ENCODE data around the gene EXTL2. TPM values are rescaled to one million over a fixed set of nuclear protein-coding genes. Genes with fewer than 3 reads are reported as not detected.

Gene EXTL2
- polyA plus RNA-seq, 2 of the 4 experiments (the other 2 are of a cell fraction) = 9.4 to 22.4 TPM

DNA sequence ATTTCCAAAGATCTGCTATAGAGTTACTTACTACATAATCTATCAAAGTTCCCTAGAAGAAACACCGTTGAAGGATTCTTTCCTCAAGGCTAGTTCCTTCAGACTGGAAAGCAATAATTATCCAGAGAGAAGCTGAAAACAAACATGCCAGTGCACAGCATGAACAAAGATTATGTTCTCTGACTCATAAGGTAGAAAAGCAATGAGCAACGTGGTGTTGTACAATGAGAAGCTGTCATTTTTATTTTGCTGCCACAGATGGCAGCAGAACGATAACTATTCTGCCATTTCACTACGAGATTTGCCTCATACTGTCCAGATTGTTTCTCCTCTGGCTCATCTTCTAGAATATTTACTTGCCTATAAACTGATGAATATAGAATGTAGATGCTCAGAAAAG lies 10.7 kb downstream of the EXTL2 start (continued):
- no peak for TF ChIP-seq GATA3 (IDR thresholded peaks at IDR 0.05; ENCODE audit: borderline replicate concordance)
- TF ChIP-seq ZNF302 (CRISPR knock-in tag; IDR thresholded peaks at IDR 0.05) = no peak
- TF ChIP-seq, protein P1, sequence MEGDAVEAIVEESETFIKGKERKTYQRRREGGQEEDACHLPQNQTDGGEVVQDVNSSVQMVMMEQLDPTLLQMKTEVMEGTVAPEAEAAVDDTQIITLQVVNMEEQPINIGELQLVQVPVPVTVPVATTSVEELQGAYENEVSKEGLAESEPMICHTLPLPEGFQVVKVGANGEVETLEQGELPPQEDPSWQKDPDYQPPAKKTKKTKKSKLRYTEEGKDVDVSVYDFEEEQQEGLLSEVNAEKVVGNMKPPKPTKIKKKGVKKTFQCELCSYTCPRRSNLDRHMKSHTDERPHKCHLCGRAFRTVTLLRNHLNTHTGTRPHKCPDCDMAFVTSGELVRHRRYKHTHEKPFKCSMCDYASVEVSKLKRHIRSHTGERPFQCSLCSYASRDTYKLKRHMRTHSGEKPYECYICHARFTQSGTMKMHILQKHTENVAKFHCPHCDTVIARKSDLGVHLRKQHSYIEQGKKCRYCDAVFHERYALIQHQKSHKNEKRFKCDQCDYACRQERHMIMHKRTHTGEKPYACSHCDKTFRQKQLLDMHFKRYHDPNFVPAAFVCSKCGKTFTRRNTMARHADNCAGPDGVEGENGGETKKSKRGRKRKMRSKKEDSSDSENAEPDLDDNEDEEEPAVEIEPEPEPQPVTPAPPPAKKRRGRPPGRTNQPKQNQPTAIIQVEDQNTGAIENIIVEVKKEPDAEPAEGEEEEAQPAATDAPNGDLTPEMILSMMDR (IDR thresholded peaks at IDR 0.05) = no peak; the same call in 2 of the 3 replicates

DNA sequence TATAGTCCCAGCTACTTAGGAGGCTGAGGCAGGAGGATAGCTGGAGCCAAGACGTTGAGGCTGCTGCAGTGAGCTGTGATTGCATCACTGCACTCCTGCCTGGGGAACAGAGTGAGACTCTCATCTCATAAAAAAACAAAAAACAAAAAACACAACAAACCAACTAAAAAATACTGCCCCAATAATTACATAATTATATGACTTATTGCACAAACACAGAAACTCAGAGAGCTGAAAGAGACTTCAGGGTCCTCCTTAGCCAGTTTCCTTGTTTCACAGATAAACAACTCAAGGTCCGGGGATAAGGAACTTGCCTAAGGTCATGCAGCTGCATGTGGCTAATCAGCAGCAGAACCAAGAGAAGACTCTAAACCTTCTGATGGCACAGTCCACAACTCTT lies 11.9 kb downstream of the EXTL2 start:
- ChIA-PET POLR2A (no interaction called here), CTCF (interaction anchor here (2.1 kb wide), 1 partner anchor 14 kb away, joined by 8 read pairs; no protein-coding TSS in a partner anchor)
- no peak for FAIRE-seq
- 72% methylated on average over 2 of the region's 2 CpGs for WGBS (ENCODE audit: missing lambda C conversion rate)
- no peak overlapping the region for H3K27ac ChIP-seq
- no peak overlapping the region for H3K4me3 ChIP-seq
- H3K4me1 ChIP-seq = peaks cover 11% of the 10 kb centered on the region
- no peaks in the 10 kb centered on the region for H3K9me3 ChIP-seq
- H3K4me2 ChIP-seq = no peak overlapping the region
- ATAC-seq = no peak
- TF ChIP-seq CBX8 (IDR thresholded peaks at IDR 0.05) = no peak
- TF ChIP-seq EHMT2 (IDR thresholded peaks at IDR 0.05; ENCODE audit: low read depth) = no peak
- no peak for TF ChIP-seq JUNB (IDR thresholded peaks at IDR 0.05)
- no peak for TF ChIP-seq SMC3 (IDR thresholded peaks at IDR 0.05)
- DNase-seq (ENCODE audit: low read depth in 1 of 2, low spot score in 1 of 2) = no peak

DNA sequence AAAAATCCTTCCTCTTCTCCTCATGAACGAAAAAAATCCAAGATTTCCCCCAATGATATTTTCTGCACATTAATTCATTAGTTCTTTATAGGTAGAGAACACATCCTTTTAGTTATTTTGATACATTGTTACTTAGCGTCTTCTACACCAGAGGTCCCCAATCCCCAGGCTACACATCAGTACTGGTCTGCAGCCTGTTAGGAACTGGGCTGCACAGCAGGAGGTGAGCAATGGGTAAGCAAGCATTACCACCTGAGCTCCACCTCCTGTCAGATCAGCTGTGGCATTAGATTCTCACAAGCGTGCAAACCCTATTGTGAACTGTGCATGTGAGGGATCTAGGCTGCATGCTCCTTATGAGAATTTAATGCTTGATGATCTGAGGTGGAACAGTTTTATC lies 13.0 kb downstream of the EXTL2 start:
- no peaks in the 10 kb centered on the region for H3K9me3 ChIP-seq
- FAIRE-seq = no peak
- H3K27ac ChIP-seq = no peak overlapping the region
- POLR2A ChIA-PET = no interaction called here
- WGBS (ENCODE audit: missing lambda C conversion rate) = 74% methylated on average over 2 of the region's 3 CpGs
- no peak for DNase-seq (ENCODE audit: low read depth in 1 of 2, low spot score in 1 of 2)
- ATAC-seq = no peak
- CTCF ChIA-PET = interaction anchor here (0.7 to 1.8 kb wide), 2 partner anchors 13 to 275 kb away, joined by 4 to 6 read pairs; no protein-coding TSS in a partner anchor
- H3K4me1 ChIP-seq = peaks cover 11% of the 10 kb centered on the region
- H3K4me3 ChIP-seq = no peak overlapping the region
- TF ChIP-seq KDM5A (IDR thresholded peaks at IDR 0.05) = no peak
- TF ChIP-seq RARB (CRISPR knock-in tag; IDR thresholded peaks at IDR 0.05) = no peak
- TF ChIP-seq BHLHE40 (IDR thresholded peaks at IDR 0.05; ENCODE audit: low read depth, low read length) = no peak
- TF ChIP-seq, protein P2, sequence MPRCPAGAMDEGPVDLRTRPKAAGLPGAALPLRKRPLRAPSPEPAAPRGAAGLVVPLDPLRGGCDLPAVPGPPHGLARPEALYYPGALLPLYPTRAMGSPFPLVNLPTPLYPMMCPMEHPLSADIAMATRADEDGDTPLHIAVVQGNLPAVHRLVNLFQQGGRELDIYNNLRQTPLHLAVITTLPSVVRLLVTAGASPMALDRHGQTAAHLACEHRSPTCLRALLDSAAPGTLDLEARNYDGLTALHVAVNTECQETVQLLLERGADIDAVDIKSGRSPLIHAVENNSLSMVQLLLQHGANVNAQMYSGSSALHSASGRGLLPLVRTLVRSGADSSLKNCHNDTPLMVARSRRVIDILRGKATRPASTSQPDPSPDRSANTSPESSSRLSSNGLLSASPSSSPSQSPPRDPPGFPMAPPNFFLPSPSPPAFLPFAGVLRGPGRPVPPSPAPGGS (IDR thresholded peaks at IDR 0.05) = no peak
- TF ChIP-seq EHMT2 (IDR thresholded peaks at IDR 0.05; ENCODE audit: low read depth) = no peak
- no peak for TF ChIP-seq CHD4 (IDR thresholded peaks at IDR 0.05; ENCODE audit: borderline replicate concordance)
- TF ChIP-seq SREBF2 (IDR thresholded peaks at IDR 0.05) = no peak
- TF ChIP-seq EHF (CRISPR knock-in tag; IDR thresholded peaks at IDR 0.05) = no peak
- TF ChIP-seq ESRRA (IDR thresholded peaks at IDR 0.05; ENCODE audit: borderline replicate concordance, low read length) = no peak
- no peak for TF ChIP-seq HEYL (CRISPR knock-in tag; IDR thresholded peaks at IDR 0.05)
- TF ChIP-seq RFX5 (IDR thresholded peaks at IDR 0.05) = no peak
- no peak overlapping the region for H3K4me2 ChIP-seq

DNA sequence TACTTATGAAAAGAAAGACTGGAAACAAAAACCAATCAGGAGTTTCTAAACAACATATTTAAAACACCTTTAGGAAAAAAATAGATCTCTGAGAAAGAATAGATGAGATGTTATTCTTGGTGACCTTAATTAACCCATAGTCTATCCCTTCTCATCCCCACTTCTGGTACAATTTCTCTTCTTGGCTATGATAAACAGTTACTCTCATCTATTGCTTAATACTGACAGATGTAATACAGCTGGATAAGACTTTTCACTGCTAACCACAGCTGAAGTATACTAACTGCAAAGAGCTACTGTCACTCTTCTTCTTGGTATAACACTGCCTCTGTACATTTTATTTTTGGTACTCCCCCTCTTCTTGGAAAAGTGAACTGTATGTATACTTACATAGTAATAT lies 15.2 kb downstream of the EXTL2 start:
- H3K27ac ChIP-seq = no peak overlapping the region
- DNase-seq (ENCODE audit: low read depth in 1 of 2, low spot score in 1 of 2) (no peak), FAIRE-seq (no peak), ATAC-seq (no peak)
- H3K4me1 ChIP-seq = peaks cover 11% of the 10 kb centered on the region
- no peaks in the 10 kb centered on the region for H3K9me3 ChIP-seq
- POLR2A ChIA-PET = no interaction called here
- no peak overlapping the region for H3K4me3 ChIP-seq
- CTCF ChIA-PET = interaction anchor here (1.1 to 1.8 kb wide), 3 partner anchors 9 to 420 kb away, joined by 3 to 6 read pairs (median 3); no protein-coding TSS in a partner anchor
- TF ChIP-seq MYC (IDR thresholded peaks at IDR 0.05; ENCODE audit: borderline replicate concordance, low read length) (no peak), EHF (CRISPR knock-in tag; IDR thresholded peaks at IDR 0.05) (no peak), ZSCAN20 (CRISPR knock-in tag; IDR thresholded peaks at IDR 0.05) (no peak), FOSL2 (IDR thresholded peaks at IDR 0.05) (no peak), FOSL2 (CRISPR knock-in tag; IDR thresholded peaks at IDR 0.05) (no peak), CHD4 (IDR thresholded peaks at IDR 0.05; ENCODE audit: borderline replicate concordance) (no peak), HOXB5 (CRISPR knock-in tag; IDR thresholded peaks at IDR 0.05) (no peak), CEBPB (IDR thresholded peaks at IDR 0.05) (no peak), RFX5 (IDR thresholded peaks at IDR 0.05) (no peak), EHMT2 (IDR thresholded peaks at IDR 0.05; ENCODE audit: low read depth) (no peak), SREBF2 (IDR thresholded peaks at IDR 0.05) (no peak), RCOR1 (IDR thresholded peaks at IDR 0.05; ENCODE audit: low read depth, low read length) (no peak)
- TF ChIP-seq, protein P3, sequence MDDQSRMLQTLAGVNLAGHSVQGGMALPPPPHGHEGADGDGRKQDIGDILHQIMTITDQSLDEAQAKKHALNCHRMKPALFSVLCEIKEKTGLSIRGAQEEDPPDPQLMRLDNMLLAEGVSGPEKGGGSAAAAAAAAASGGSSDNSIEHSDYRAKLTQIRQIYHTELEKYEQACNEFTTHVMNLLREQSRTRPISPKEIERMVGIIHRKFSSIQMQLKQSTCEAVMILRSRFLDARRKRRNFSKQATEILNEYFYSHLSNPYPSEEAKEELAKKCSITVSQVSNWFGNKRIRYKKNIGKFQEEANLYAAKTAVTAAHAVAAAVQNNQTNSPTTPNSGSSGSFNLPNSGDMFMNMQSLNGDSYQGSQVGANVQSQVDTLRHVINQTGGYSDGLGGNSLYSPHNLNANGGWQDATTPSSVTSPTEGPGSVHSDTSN (IDR thresholded peaks at IDR 0.05) = no peak
- no peak overlapping the region for H3K4me2 ChIP-seq
